SK-N-SH treated with all-trans-retinoic acid at 6 μM for 48 hours (cell line): ENCODE results near the gene CRYL1.

ENCODE experiments used
- ATAC-seq: fragments of 200-7000 bp; cut with Tn5 transposase; 3 replicates; pipeline ENCODE4 v1.9.1; 2020; ENCODE audit warnings: mild to moderate bottlenecking, moderate library complexity
- ARNTL ChIP-seq: fragments of 450-650 bp; formaldehyde crosslinking; IDR thresholded peaks from 2 replicates; pipeline ENCODE4 v1.5.0; 2020; ENCODE audit warnings: low read depth, mild to moderate bottlenecking, moderate library complexity, borderline replicate concordance
- BACH2 ChIP-seq: fragments of 250-450 bp; sonication (Bioruptor Pico); IDR thresholded peaks from 2 replicates; pipeline ENCODE4 v1.9.0; 2021; ENCODE audit warnings: mild to moderate bottlenecking, borderline replicate concordance
- CREB5 ChIP-seq: fragments of 250-450 bp; sonication (Bioruptor Pico); IDR thresholded peaks from 2 replicates; pipeline ENCODE4 v1.5.1; 2020; ENCODE audit warnings: low read depth, mild to moderate bottlenecking, moderate library complexity
- CSDC2 ChIP-seq: fragments of 250-450 bp; sonication (Bioruptor Pico); IDR thresholded peaks from 2 replicates; pipeline ENCODE4 v1.5.0; 2020; ENCODE audit warnings: mild to moderate bottlenecking, moderate library complexity
- ESRRG ChIP-seq: fragments of 250-450 bp; sonication (Bioruptor Pico); IDR thresholded peaks from 2 replicates; pipeline ENCODE4 v1.6.1; 2021; ENCODE audit warnings: mild to moderate bottlenecking
- GLIS3 ChIP-seq: fragments of 250-450 bp; sonication (Bioruptor Pico); IDR thresholded peaks from 2 replicates; pipeline ENCODE4 v1.5.0; 2020; ENCODE audit warnings: mild to moderate bottlenecking, moderate library complexity
- ISL1 ChIP-seq: fragments of 250-450 bp; sonication (Bioruptor Pico); IDR thresholded peaks from 2 replicates; pipeline ENCODE4 v2.1.2; 2022; ENCODE audit warnings: mild to moderate bottlenecking, moderate library complexity
- OSR1 ChIP-seq: fragments of 250-450 bp; sonication (Bioruptor Pico); IDR thresholded peaks from 2 replicates; pipeline ENCODE4 v1.8.0; 2022; ENCODE audit warnings: moderate library complexity, mild to moderate bottlenecking, inconsistent platforms
- PATZ1 ChIP-seq: fragments of 250-450 bp; sonication (Bioruptor Pico); IDR thresholded peaks from 2 replicates; pipeline ENCODE4 v1.8.0; 2020; ENCODE audit warnings: mild to moderate bottlenecking, moderate library complexity, borderline replicate concordance
- POU6F1 ChIP-seq: fragments of 250-450 bp; sonication (Bioruptor Pico); IDR thresholded peaks from 2 replicates; pipeline ENCODE4 v1.8.0; 2021; ENCODE audit warnings: low read depth, mild to moderate bottlenecking, moderate library complexity, borderline replicate concordance
- PPARA ChIP-seq: fragments of 250-450 bp; sonication (Bioruptor Pico); IDR thresholded peaks from 2 replicates; pipeline ENCODE4 v1.5.0; 2020; ENCODE audit warnings: mild to moderate bottlenecking, borderline replicate concordance
- RARB ChIP-seq: fragments of 250-450 bp; sonication (Bioruptor Pico); IDR thresholded peaks from 2 replicates; pipeline ENCODE4 v1.8.0; 2021; ENCODE audit warnings: mild to moderate bottlenecking, moderate library complexity
- SNAI2 ChIP-seq: fragments of 250-450 bp; sonication (Bioruptor Pico); IDR thresholded peaks from 2 replicates; pipeline ENCODE4 v1.5.0; 2020; ENCODE audit warnings: mild to moderate bottlenecking, moderate library complexity
- TCF4 ChIP-seq: fragments of 250-450 bp; sonication (Bioruptor Pico); IDR thresholded peaks from 2 replicates; pipeline ENCODE4 v1.8.0; 2021; ENCODE audit warnings: mild to moderate bottlenecking, moderate library complexity, borderline replicate concordance
- TOX ChIP-seq: fragments of 250-450 bp; sonication (Bioruptor Pico); IDR thresholded peaks from 2 replicates; pipeline ENCODE4 v1.8.0; 2021; ENCODE audit warnings: mild to moderate bottlenecking, moderate library complexity, borderline replicate concordance
- TSHZ2 ChIP-seq: fragments of 250-450 bp; sonication (Bioruptor Pico); IDR thresholded peaks from 2 replicates; pipeline ENCODE4 v1.5.0; 2020; ENCODE audit warnings: mild to moderate bottlenecking, moderate library complexity
- ZC3H10 ChIP-seq: fragments of 250-450 bp; sonication (Bioruptor Pico); IDR thresholded peaks from 2 replicates; pipeline ENCODE4 v1.5.1; 2021; ENCODE audit warnings: mild to moderate bottlenecking, moderate library complexity
- ZFP3 ChIP-seq: fragments of 250-450 bp; sonication (Bioruptor Pico); IDR thresholded peaks from 2 replicates; pipeline ENCODE4 v1.5.0; 2020; ENCODE audit warnings: mild to moderate bottlenecking, moderate library complexity
- ZFP30 ChIP-seq: fragments of 450-650 bp; formaldehyde crosslinking; IDR thresholded peaks from 2 replicates; pipeline ENCODE4 v1.5.0; 2022; ENCODE audit warnings: mild to moderate bottlenecking, moderate library complexity
- ZNF565 ChIP-seq: fragments of 450-650 bp; formaldehyde crosslinking; conservative IDR thresholded peaks from 2 replicates; pipeline ENCODE4 v1.5.0; 2020; ENCODE audit warnings: low read depth, mild to moderate bottlenecking, moderate library complexity
- ZNF70 ChIP-seq: fragments of 450-650 bp; formaldehyde crosslinking; IDR thresholded peaks from 2 replicates; pipeline ENCODE4 v1.5.0; 2020; ENCODE audit warnings: mild to moderate bottlenecking, moderate library complexity
- ZNF8 ChIP-seq: fragments of 450-650 bp; formaldehyde crosslinking; IDR thresholded peaks from 2 replicates; pipeline ENCODE4 v1.5.0; 2020; ENCODE audit warnings: mild to moderate bottlenecking, moderate library complexity

Gene CRYL1

GRCh38 chr13:20477394-20477793, 48.3 kb downstream of the CRYL1 start:
- no peak for ATAC-seq
- TF ChIP-seq ZNF70 (CRISPR knock-in tag) (no peak), ISL1 (CRISPR knock-in tag) (no peak), ZNF8 (CRISPR knock-in tag) (no peak), ZFP3 (CRISPR knock-in tag) (no peak), TCF4 (no peak), ZC3H10 (CRISPR knock-in tag) (no peak)

GRCh38 chr13:20475927-20476691, 49.5 kb downstream of the CRYL1 start:
- no peak for ATAC-seq

GRCh38 chr13:20474515-20474914, 51.1 kb downstream of the CRYL1 start:
- TF ChIP-seq TCF4 (no peak), TOX (CRISPR knock-in tag) (no peak), CREB5 (CRISPR knock-in tag) (no peak), CSDC2 (no peak), ZFP30 (CRISPR knock-in tag) (no peak), GLIS3 (CRISPR knock-in tag) (no peak), ZNF565 (CRISPR knock-in tag) (no peak), TSHZ2 (CRISPR knock-in tag) (no peak), POU6F1 (CRISPR knock-in tag) (no peak), ARNTL (no peak), BACH2 (CRISPR knock-in tag) (no peak)
- ATAC-seq = no peak

More at GRCh38 chr13:20475927-20476691, 49.5 kb downstream of the CRYL1 start:
- TF ChIP-seq ESRRG (CRISPR knock-in tag) = no peak
- TF ChIP-seq CREB5 (CRISPR knock-in tag) = no peak

GRCh38 chr13:20473888-20474287, 51.8 kb downstream of the CRYL1 start:
- ATAC-seq = no peak
- TF ChIP-seq ZNF8 (CRISPR knock-in tag) (no peak), CREB5 (CRISPR knock-in tag) (no peak), ISL1 (CRISPR knock-in tag) (no peak), PATZ1 (CRISPR knock-in tag) (no peak), CSDC2 (no peak), ZFP30 (CRISPR knock-in tag) (no peak), ZNF565 (CRISPR knock-in tag) (no peak), TSHZ2 (CRISPR knock-in tag) (no peak), OSR1 (CRISPR knock-in tag) (no peak), SNAI2 (CRISPR knock-in tag) (no peak), ZC3H10 (CRISPR knock-in tag) (no peak), TCF4 (no peak), PPARA (CRISPR knock-in tag) (no peak), TOX (CRISPR knock-in tag) (no peak), ARNTL (no peak), ESRRG (CRISPR knock-in tag) (no peak), RARB (CRISPR knock-in tag) (no peak), BACH2 (CRISPR knock-in tag) (no peak)
